H9 (cell line): Measurements from ENCODE around the gene AP3D1. TPM values are rescaled to one million over a fixed set of nuclear protein-coding genes. Genes with fewer than 3 reads are reported as not detected.

Source experiments
- DNase-seq: peaks from one replicate; pipeline ENCODE4 v3.0.0-alpha.2; 2017
- H2AFZ ChIP-seq: one replicate; pipeline ENCODE4 v1.6.1; 2013; ENCODE audit warnings: mild to moderate bottlenecking, low read length, control low read depth, moderate library complexity
- H2AK5ac ChIP-seq: 2 replicates; pipeline ENCODE4 v1.6.1; 2013; ENCODE audit warnings: low read length, control low read depth, mixed read lengths; ENCODE audit not compliant: insufficient read length
- H2BK120ac ChIP-seq: one replicate; pipeline ENCODE4 v1.6.1; 2013; ENCODE audit warnings: low read depth, mild to moderate bottlenecking, low read length, control low read depth, inconsistent platforms; ENCODE audit not compliant: poor library complexity, severe bottlenecking
- H2BK12ac ChIP-seq: 2 replicates; pipeline ENCODE4 v1.6.1; 2013; ENCODE audit warnings: low read length, control low read depth, mixed read lengths, low read depth; ENCODE audit not compliant: insufficient read length
- H2BK15ac ChIP-seq: 2 replicates; pipeline ENCODE4 v1.6.1; 2013; ENCODE audit warnings: low read depth, low read length, control low read depth
- H2BK20ac ChIP-seq: one replicate; pipeline ENCODE4 v1.6.1; 2013; ENCODE audit warnings: low read depth, mild to moderate bottlenecking, low read length, control low read depth, inconsistent platforms; ENCODE audit not compliant: poor library complexity, severe bottlenecking
- H2BK5ac ChIP-seq: 2 replicates; pipeline ENCODE4 v1.6.1; 2013; ENCODE audit warnings: low read length, control low read depth, mixed read lengths; ENCODE audit not compliant: insufficient read length
- H3K14ac ChIP-seq: 2 replicates; pipeline ENCODE4 v1.6.1; 2013; ENCODE audit warnings: low read length, control low read depth; ENCODE audit not compliant: insufficient read depth
- H3K18ac ChIP-seq: 2 replicates; pipeline ENCODE4 v1.6.1; 2013; ENCODE audit warnings: low read depth, mild to moderate bottlenecking, mixed read lengths, low read length, control low read depth; ENCODE audit not compliant: insufficient read length
- H3K23ac ChIP-seq: 2 replicates; pipeline ENCODE4 v1.6.1; 2013; ENCODE audit warnings: low read length, control low read depth, mixed read lengths, low read depth; ENCODE audit not compliant: insufficient read length
- H3K23me2 ChIP-seq: 2 replicates; pipeline ENCODE4 v1.6.1; 2013; ENCODE audit warnings: low read depth, mild to moderate bottlenecking, mixed read lengths, low read length, control low read depth; ENCODE audit not compliant: insufficient read length, poor library complexity, severe bottlenecking
- H3K27ac ChIP-seq: 2 replicates; pipeline ENCODE4 v1.5.1; 2013; ENCODE audit warnings: low read length, control low read depth, mixed read lengths, low read depth; ENCODE audit not compliant: insufficient read length
- H3K27me3 ChIP-seq: 2 replicates; pipeline ENCODE4 v1.6.1; 2013; ENCODE audit warnings: low read length, control low read depth, inconsistent platforms; ENCODE audit not compliant: insufficient read depth
- H3K4ac ChIP-seq: 2 replicates; pipeline ENCODE4 v1.6.1; 2013; ENCODE audit warnings: low read depth, mild to moderate bottlenecking, control low read depth, inconsistent platforms, low read length, moderate library complexity
- H3K4me1 ChIP-seq: 2 replicates; pipeline ENCODE4 v1.6.1; 2013; ENCODE audit warnings: low read length, control low read depth, inconsistent platforms; ENCODE audit not compliant: insufficient read depth
- H3K4me2 ChIP-seq: 2 replicates; pipeline ENCODE4 v1.6.1; 2013; ENCODE audit warnings: low read length, control low read depth, mixed read lengths; ENCODE audit not compliant: insufficient read length, insufficient read depth
- H3K56ac ChIP-seq: 2 replicates; pipeline ENCODE4 v1.6.1; 2013; ENCODE audit warnings: low read depth, mild to moderate bottlenecking, mixed read lengths, low read length, control low read depth; ENCODE audit not compliant: insufficient read length
- H3K79me1 ChIP-seq: 2 replicates; pipeline ENCODE4 v1.6.1; 2013; ENCODE audit warnings: low read depth, mild to moderate bottlenecking, moderate library complexity, low read length, control low read depth, inconsistent platforms; ENCODE audit not compliant: insufficient read depth, poor library complexity, severe bottlenecking
- H3K79me2 ChIP-seq: 2 replicates; pipeline ENCODE4 v1.6.1; 2013; ENCODE audit warnings: low read length, control low read depth, inconsistent platforms; ENCODE audit not compliant: insufficient read depth
- H3K9ac ChIP-seq: 2 replicates; pipeline ENCODE4 v1.6.1; 2013; ENCODE audit warnings: low read length, control low read depth, mixed read lengths; ENCODE audit not compliant: insufficient read length; ENCODE audit errors: extremely low read depth
- H3K9me3 ChIP-seq: one replicate; pipeline ENCODE4 v1.6.1; 2013; ENCODE audit warnings: low read depth, low read length, inconsistent platforms; ENCODE audit not compliant: control insufficient read depth
- H3T11ph ChIP-seq: one replicate; pipeline ENCODE4 v1.6.1; 2013; ENCODE audit warnings: mild to moderate bottlenecking, low read length, control low read depth, inconsistent platforms
- H4K20me1 ChIP-seq: one replicate; pipeline ENCODE4 v1.6.1; 2013; ENCODE audit not compliant: control insufficient read depth, insufficient read length, insufficient read depth
- H4K5ac ChIP-seq: 2 replicates; pipeline ENCODE4 v1.6.1; 2013; ENCODE audit warnings: low read depth, mild to moderate bottlenecking, mixed read lengths, low read length, control low read depth; ENCODE audit not compliant: insufficient read length
- H4K8ac ChIP-seq: replicated peaks from 2 replicates; pipeline ENCODE4 v1.6.1; 2013; ENCODE audit warnings: low read length, control low read depth, mixed read lengths, low read depth; ENCODE audit not compliant: insufficient read length
- H4K91ac ChIP-seq: 2 replicates; pipeline ENCODE4 v1.6.1; 2013; ENCODE audit warnings: low read depth, mild to moderate bottlenecking, moderate library complexity, mixed read lengths, low read length, control low read depth; ENCODE audit not compliant: insufficient read length
- H3K27ac Mint-ChIP-seq, 3 experiments: 2 replicates in 2 of 3; 3 replicates in 1 of 3; pipeline ENCODE4 v1.8.0; 2020 to 2021; ENCODE audit warnings: mixed read lengths in 3 of 3, mild to moderate bottlenecking in 1 of 3, moderate library complexity in 1 of 3
- H3K27me3 Mint-ChIP-seq: 2 replicates; pipeline ENCODE4 v1.8.0; 2021; ENCODE audit warnings: low read depth, mild to moderate bottlenecking, moderate library complexity, mixed read lengths
- H3K36me3 Mint-ChIP-seq, 3 experiments: 2 replicates in 2 of 3; 3 replicates in 1 of 3; pipeline ENCODE4 v1.8.0; 2020 to 2021; ENCODE audit warnings: low read depth in 3 of 3, mixed read lengths in 3 of 3; ENCODE audit not compliant: insufficient read depth in 1 of 3
- H3K4me1 Mint-ChIP-seq, 2 experiments: 2 replicates each; pipeline ENCODE4 v1.8.0; 2020; ENCODE audit warnings: mixed read lengths in 2 of 2
- H3K4me3 Mint-ChIP-seq, 2 experiments: 2 replicates in 1 of 2; 3 replicates in 1 of 2; pipeline ENCODE4 v1.8.0; 2020 to 2021; ENCODE audit warnings: mild to moderate bottlenecking in 2 of 2, mixed read lengths in 2 of 2, moderate library complexity in 1 of 2
- H3K9me3 Mint-ChIP-seq, 2 experiments: 2 replicates in 1 of 2; 3 replicates in 1 of 2; pipeline ENCODE4 v1.8.0; 2020; ENCODE audit warnings: mild to moderate bottlenecking in 2 of 2, mixed read lengths in 2 of 2, moderate library complexity in 1 of 2
- WGBS: extraction: QIAGEN DNeasy Blood & Tissue Kit; methylation state at CpG from one replicate; pipeline ENCODE4 v1.1.7; 2013; ENCODE audit warnings: missing lambda C conversion rate, low lambda C conversion rate, mixed read lengths; ENCODE audit not compliant: insufficient read length; ENCODE audit errors: extremely low coverage; 5-methylcytosine and 5-hydroxymethylcytosine counted together
- total RNA-seq: library from RNA; stranded (reverse); gene quantifications from 2 replicates; pipeline ENCODE4 v1.2.1, GENCODE V29; 2021
- TF ChIP-seq, protein P1 (sequence below): fragments of 200-600 bp; sonication (generic); conservative IDR thresholded peaks from 3 replicates; pipeline ENCODE4 v1.8.0; 2021; ENCODE audit warnings: antibody characterized with exemption, mild to moderate bottlenecking

AP3D1 gene
- total RNA-seq, 1 experiment from 2014 or later: 142 TPM

GRCh38 chr19:2117215-2117960, 34.0 kb downstream of the AP3D1 start:
- no peak overlapping the region for H3K27ac Mint-ChIP-seq
- H4K91ac ChIP-seq: no peak overlapping the region
- no peak overlapping the region for H4K8ac ChIP-seq
- H3K9me3 Mint-ChIP-seq: no peaks in the 10 kb centered on the region
- no peak for DNase-seq
- no CpG with 5 or more reads among the region's 27 CpGs for WGBS
- no peak overlapping the region for H3K18ac ChIP-seq
- H4K20me1 ChIP-seq: no peaks in the 10 kb centered on the region
- H3K36me3 Mint-ChIP-seq: peaks cover 47 to 82% (median 80%) of the 10 kb centered on the region in 3 experiments
- no peak overlapping the region for H3K4me3 Mint-ChIP-seq
- no peak overlapping the region for H3T11ph ChIP-seq
- H3K56ac ChIP-seq: no peak overlapping the region
- H3K79me2 ChIP-seq: no peaks in the 10 kb centered on the region
- H2BK15ac ChIP-seq: no peak overlapping the region
- H3K4me1 ChIP-seq: no peaks in the 10 kb centered on the region
- H3K4me2 ChIP-seq: no peak overlapping the region
- no peak overlapping the region for H2AK5ac ChIP-seq
- no peaks in the 10 kb centered on the region for H3K23me2 ChIP-seq
- H3K23ac ChIP-seq: no peak overlapping the region
- H3K9ac ChIP-seq: no peak overlapping the region
- H2BK12ac ChIP-seq: no peak overlapping the region
- no peaks in the 10 kb centered on the region for H3K4me1 Mint-ChIP-seq
- H2AFZ ChIP-seq: no peak overlapping the region
- H3K27ac ChIP-seq: no peak overlapping the region
- H2BK5ac ChIP-seq: no peak overlapping the region
- no peaks in the 10 kb centered on the region for H3K79me1 ChIP-seq
- no peak overlapping the region for H2BK20ac ChIP-seq
- H3K27me3 Mint-ChIP-seq: no peaks in the 10 kb centered on the region; the same call in 1 of the 2 replicates
- no peak overlapping the region for H3K4ac ChIP-seq
- no peak overlapping the region for H3K14ac ChIP-seq
- no peaks in the 10 kb centered on the region for H3K27me3 ChIP-seq
- TF ChIP-seq, protein P1, sequence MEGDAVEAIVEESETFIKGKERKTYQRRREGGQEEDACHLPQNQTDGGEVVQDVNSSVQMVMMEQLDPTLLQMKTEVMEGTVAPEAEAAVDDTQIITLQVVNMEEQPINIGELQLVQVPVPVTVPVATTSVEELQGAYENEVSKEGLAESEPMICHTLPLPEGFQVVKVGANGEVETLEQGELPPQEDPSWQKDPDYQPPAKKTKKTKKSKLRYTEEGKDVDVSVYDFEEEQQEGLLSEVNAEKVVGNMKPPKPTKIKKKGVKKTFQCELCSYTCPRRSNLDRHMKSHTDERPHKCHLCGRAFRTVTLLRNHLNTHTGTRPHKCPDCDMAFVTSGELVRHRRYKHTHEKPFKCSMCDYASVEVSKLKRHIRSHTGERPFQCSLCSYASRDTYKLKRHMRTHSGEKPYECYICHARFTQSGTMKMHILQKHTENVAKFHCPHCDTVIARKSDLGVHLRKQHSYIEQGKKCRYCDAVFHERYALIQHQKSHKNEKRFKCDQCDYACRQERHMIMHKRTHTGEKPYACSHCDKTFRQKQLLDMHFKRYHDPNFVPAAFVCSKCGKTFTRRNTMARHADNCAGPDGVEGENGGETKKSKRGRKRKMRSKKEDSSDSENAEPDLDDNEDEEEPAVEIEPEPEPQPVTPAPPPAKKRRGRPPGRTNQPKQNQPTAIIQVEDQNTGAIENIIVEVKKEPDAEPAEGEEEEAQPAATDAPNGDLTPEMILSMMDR: no peak
- no peak overlapping the region for H4K5ac ChIP-seq
- no peak overlapping the region for H2BK120ac ChIP-seq
- no peaks in the 10 kb centered on the region for H3K9me3 ChIP-seq
